Fibroblast of the aortic adventitia (primary cell): ENCODE results near the gene MUC12. TPM values are rescaled to one million over a fixed set of nuclear protein-coding genes. Genes with fewer than 3 reads are reported as not detected.

Source experiments
- DNase-seq: peaks from one replicate; pipeline ENCODE4 v3.0.0-alpha.2; 2010; ENCODE audit warnings: low read depth
- H3K4me3 ChIP-seq: 2 replicates; pipeline ENCODE4 v1.5.1; 2011; ENCODE audit warnings: low read depth, mild to moderate bottlenecking, control low read depth, low read length, moderate library complexity
- CTCF ChIP-seq: IDR thresholded peaks from 2 replicates; pipeline ENCODE4 v1.5.1; 2011; ENCODE audit warnings: mild to moderate bottlenecking, low read length, control low read depth, inconsistent platforms; ENCODE audit not compliant: insufficient read depth
- total RNA-seq: library from RNA; depleted of rRNA; stranded (reverse); fragments of >200 nt; gene quantifications from 2 replicates; pipeline ENCODE4 v1.2.3, GENCODE V29; 2012; ENCODE audit warnings: low replicate concordance

MUC12 gene
- total RNA-seq, 1 donor: not detected

DNA sequence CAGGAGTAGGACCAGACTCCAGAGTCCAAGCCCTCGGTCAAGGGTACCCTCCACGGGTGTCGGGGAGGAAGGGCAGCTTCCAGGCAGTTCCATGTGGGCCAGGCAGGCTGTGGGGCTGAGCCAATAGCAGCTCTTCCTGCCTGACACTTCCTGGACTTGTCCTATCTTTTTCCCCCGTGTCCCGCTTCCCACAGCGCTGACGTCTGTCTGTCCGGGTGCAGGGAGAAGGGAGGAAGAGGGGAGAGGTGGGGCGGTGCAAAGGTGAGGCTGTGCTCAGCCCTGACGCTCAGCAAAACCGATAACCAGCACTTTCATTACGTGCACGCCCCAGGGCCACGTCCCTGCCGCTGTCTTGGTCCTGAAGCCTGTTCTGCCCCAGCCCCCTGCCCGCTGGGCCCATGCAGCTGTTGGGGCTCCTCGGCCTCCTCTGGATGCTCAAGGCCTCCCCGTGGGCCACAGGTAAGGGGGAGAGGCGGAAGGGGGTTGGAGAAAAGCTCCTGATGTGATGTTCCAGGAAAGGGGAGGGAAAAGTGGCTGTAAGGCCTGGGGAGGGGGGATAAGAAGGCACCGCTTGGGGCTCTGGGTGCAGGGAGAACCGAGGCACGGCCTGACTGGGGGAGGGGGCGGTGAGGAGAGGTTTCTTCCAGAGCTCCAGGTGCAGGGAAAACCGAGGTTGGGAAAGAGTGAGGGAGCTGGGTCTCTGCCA lies 20.0 kb upstream of the MUC12 start, which contains the start of gene MUC3A:
TSS of gene MUC3A (plus strand) at position 308 of the 706 bp plus-strand sequence. CDS start at position 399, 91 bp downstream.
- no peak for DNase-seq
- no peak for TF ChIP-seq CTCF
- H3K4me3 ChIP-seq: no peak within 1 kb of the TSS

GRCh38 chr7:100949933-100950443 lies 19.4 kb upstream of the MUC12 start:
- no peak for DNase-seq
- no peak for TF ChIP-seq CTCF
- H3K4me3 ChIP-seq: no peak overlapping the region

DNA sequence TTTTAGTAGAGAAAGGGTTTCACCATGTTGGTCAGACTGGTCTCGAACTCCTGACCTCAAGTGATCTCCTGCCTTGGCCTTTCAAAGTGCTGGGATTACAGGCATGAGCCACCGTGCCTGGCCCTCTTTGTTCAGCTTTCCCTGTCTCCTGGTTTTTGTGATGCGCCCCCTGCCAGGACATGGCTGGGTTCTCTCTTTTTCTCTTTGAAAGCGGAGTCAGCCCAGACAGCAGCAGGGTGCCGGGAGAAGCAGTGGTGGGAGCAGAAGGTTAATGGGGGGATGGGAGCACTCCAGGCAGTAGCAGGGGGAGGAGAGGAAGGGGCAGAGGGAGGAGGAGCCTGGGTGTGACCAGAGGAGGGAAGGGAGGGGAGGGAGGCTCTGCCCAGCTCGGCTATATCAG lies 18.2 kb upstream of the MUC12 start:
- no peak for DNase-seq
- no peak for TF ChIP-seq CTCF
- no peak overlapping the region for H3K4me3 ChIP-seq

DNA sequence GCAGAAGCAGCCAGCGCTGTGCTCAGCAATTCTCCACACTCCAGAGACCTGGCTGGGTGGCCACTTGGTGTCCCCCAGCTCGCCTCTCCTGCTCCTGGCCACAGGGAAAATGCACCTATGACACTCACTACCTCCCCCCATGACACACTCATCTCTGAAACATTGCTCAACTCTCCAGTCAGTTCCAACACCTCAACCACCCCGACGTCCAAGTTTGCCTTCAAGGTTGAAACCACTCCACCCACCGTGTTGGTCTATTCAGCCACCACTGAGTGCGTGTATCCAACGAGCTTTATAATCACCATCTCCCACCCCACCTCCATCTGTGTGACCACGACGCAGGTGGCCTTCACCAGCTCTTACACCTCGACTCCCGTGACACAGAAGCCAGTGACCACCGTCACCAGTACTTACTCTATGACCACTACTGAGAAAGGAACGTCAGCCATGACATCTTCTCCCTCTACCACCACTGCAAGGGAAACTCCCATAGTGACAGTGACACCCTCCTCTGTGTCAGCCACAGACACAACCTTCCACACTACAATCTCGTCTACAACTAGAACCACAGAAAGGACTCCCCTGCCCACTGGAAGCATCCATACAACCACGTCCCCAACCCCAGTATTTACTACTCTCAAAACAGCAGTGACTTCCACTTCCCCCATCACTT lies 17.3 kb upstream of the MUC12 start:
- no peak for TF ChIP-seq CTCF
- DNase-seq: no peak
- no peak overlapping the region for H3K4me3 ChIP-seq

DNA sequence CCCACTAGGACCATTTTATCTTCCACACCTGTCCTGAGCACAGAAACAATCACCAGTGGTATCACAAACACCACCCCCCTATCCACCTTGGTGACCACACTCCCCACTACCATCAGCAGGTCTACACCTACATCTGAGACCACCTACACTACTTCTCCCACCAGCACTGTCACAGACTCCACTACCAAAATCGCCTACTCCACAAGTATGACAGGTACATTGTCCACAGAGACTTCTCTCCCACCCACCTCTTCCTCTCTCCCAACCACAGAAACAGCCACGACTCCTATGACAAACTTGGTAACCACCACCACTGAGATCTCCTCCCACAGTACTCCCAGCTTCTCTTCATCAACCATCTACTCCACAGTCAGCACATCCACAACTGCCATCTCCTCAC lies 16.7 kb upstream of the MUC12 start:
- no peak for TF ChIP-seq CTCF
- no peak overlapping the region for H3K4me3 ChIP-seq
- no peak for DNase-seq

GRCh38 chr7:100957832-100958421 lies 11.4 kb upstream of the MUC12 start:
- DNase-seq: peak; percentile 23
- TF ChIP-seq CTCF: no peak
- no peak overlapping the region for H3K4me3 ChIP-seq
